ENCODE measurements around the gene GALNTL6.

Gene GALNTL6

GRCh38 chr4:172486531-172486930, 673.3 kb downstream of the GALNTL6 start:
- no peak overlapping the region for H3K4me2 ChIP-seq (ENCODE audit: low read depth, low read length, poor library complexity, severe bottlenecking)

DNA sequence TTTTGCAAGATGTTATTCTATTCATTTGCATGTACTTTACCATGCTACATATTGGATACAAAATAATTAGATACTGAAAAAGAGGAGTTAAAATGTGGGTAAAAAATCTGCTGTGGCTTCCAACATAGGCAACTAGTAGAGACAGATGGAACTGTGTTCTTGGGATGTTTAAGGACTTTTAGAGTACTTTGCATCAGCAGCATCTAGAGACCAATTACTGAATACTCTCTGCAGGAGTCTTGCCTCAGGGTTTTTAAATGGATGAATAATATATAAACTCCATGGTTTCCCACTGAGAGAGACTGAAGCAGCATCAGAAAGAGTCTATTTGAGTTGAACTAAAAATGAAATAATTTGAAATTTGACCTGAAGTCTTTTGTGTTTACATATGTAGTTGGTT, 676.7 kb downstream of the GALNTL6 start:
- no peaks in the 10 kb centered on the region for H3K9me2 ChIP-seq (replicated peaks; ENCODE audit: low read depth, low read length)
- H3F3A ChIP-seq (ENCODE audit: low read depth): no peaks in the 10 kb centered on the region
- no peak for TF ChIP-seq EZH2phosphoT487 (IDR thresholded peaks at IDR 0.05; ENCODE audit: borderline replicate concordance)
- TF ChIP-seq, protein P1, sequence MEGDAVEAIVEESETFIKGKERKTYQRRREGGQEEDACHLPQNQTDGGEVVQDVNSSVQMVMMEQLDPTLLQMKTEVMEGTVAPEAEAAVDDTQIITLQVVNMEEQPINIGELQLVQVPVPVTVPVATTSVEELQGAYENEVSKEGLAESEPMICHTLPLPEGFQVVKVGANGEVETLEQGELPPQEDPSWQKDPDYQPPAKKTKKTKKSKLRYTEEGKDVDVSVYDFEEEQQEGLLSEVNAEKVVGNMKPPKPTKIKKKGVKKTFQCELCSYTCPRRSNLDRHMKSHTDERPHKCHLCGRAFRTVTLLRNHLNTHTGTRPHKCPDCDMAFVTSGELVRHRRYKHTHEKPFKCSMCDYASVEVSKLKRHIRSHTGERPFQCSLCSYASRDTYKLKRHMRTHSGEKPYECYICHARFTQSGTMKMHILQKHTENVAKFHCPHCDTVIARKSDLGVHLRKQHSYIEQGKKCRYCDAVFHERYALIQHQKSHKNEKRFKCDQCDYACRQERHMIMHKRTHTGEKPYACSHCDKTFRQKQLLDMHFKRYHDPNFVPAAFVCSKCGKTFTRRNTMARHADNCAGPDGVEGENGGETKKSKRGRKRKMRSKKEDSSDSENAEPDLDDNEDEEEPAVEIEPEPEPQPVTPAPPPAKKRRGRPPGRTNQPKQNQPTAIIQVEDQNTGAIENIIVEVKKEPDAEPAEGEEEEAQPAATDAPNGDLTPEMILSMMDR (conservative IDR thresholded peaks at IDR 0.05; ENCODE audit: low read length): no peak
- H2AFZ ChIP-seq (ENCODE audit: low read length): no peak overlapping the region
- no peak overlapping the region for H3K4me3 ChIP-seq (ENCODE audit: low read length, poor library complexity, severe bottlenecking)
- H3K9me3 ChIP-seq (ENCODE audit: insufficient read depth, low read depth, low read length): no peaks in the 10 kb centered on the region
- no peaks in the 10 kb centered on the region for H4K20me1 ChIP-seq (ENCODE audit: insufficient read depth, low read length, poor library complexity, severe bottlenecking)
- H3K4me2 ChIP-seq (ENCODE audit: low read depth, low read length, poor library complexity, severe bottlenecking): no peak overlapping the region
- no peaks in the 10 kb centered on the region for H3K79me2 ChIP-seq (ENCODE audit: insufficient read depth, low read length)
- no peaks in the 10 kb centered on the region for H3K36me3 ChIP-seq (ENCODE audit: insufficient read depth, low read length)
- H3K27me3 ChIP-seq (ENCODE audit: insufficient read depth, low read length, poor library complexity, severe bottlenecking): no peaks in the 10 kb centered on the region
- H3K9ac ChIP-seq (ENCODE audit: low read depth, low read length, poor library complexity, severe bottlenecking): no peak overlapping the region
- H3K4me1 ChIP-seq (ENCODE audit: insufficient read depth, low read length, poor library complexity, severe bottlenecking): no peaks in the 10 kb centered on the region

More at GRCh38 chr4:172486531-172486930, 673.3 kb downstream of the GALNTL6 start:
- H3K36me3 ChIP-seq (ENCODE audit: insufficient read depth, low read length): no peaks in the 10 kb centered on the region
- no peaks in the 10 kb centered on the region for H3K9me3 ChIP-seq (ENCODE audit: insufficient read depth, low read depth, low read length)
- H3K27me3 ChIP-seq (ENCODE audit: insufficient read depth, low read length, poor library complexity, severe bottlenecking): no peaks in the 10 kb centered on the region
- no peak overlapping the region for H3K9ac ChIP-seq (ENCODE audit: low read depth, low read length, poor library complexity, severe bottlenecking)
- no peaks in the 10 kb centered on the region for H3K9me2 ChIP-seq (replicated peaks; ENCODE audit: low read depth, low read length)
- H3K4me1 ChIP-seq (ENCODE audit: insufficient read depth, low read length, poor library complexity, severe bottlenecking): no peaks in the 10 kb centered on the region
- H4K20me1 ChIP-seq (ENCODE audit: insufficient read depth, low read length, poor library complexity, severe bottlenecking): no peaks in the 10 kb centered on the region
- TF ChIP-seq, protein P1 (conservative IDR thresholded peaks at IDR 0.05; ENCODE audit: low read length): no peak
- no peak for TF ChIP-seq EZH2phosphoT487 (IDR thresholded peaks at IDR 0.05; ENCODE audit: borderline replicate concordance)
- H3F3A ChIP-seq (ENCODE audit: low read depth): no peaks in the 10 kb centered on the region
- H2AFZ ChIP-seq (ENCODE audit: low read length): no peak overlapping the region
- H3K4me3 ChIP-seq (ENCODE audit: low read length, poor library complexity, severe bottlenecking): no peak overlapping the region
- no peaks in the 10 kb centered on the region for H3K79me2 ChIP-seq (ENCODE audit: insufficient read depth, low read length)

DNA sequence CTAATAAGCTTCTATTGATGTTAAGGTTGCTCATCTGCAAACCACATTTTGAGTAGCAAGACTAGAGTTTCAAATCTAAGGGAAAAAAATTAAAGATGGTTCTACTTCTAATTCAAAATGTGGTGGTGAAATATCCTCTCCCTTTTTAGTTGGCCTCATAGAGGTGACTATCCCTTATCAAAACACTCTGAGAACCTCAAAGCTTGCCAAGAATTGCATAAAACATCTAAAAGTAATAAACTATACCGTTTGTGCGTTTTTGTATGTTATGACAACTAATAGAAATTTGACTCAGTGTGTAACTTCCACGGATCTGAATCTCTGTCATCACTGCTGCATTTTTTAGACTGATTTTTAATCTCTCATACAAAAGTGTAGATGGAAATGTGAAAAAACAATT, 682.6 kb downstream of the GALNTL6 start:
- Histone ChIP-seq H3F3A (ENCODE audit: low read depth) (no peaks in the 10 kb centered on the region), H3K79me2 (ENCODE audit: insufficient read depth, low read length) (no peaks in the 10 kb centered on the region), H3K9me2 (replicated peaks; ENCODE audit: low read depth, low read length) (no peaks in the 10 kb centered on the region), H3K9ac (ENCODE audit: low read depth, low read length, poor library complexity, severe bottlenecking) (no peak overlapping the region), H3K4me2 (ENCODE audit: low read depth, low read length, poor library complexity, severe bottlenecking) (no peak overlapping the region), H3K9me3 (ENCODE audit: insufficient read depth, low read depth, low read length) (no peaks in the 10 kb centered on the region), H3K4me3 (ENCODE audit: low read length, poor library complexity, severe bottlenecking) (no peak overlapping the region), H3K27me3 (ENCODE audit: insufficient read depth, low read length, poor library complexity, severe bottlenecking) (no peaks in the 10 kb centered on the region), H2AFZ (ENCODE audit: low read length) (no peak overlapping the region), H4K20me1 (ENCODE audit: insufficient read depth, low read length, poor library complexity, severe bottlenecking) (no peaks in the 10 kb centered on the region), H3K36me3 (ENCODE audit: insufficient read depth, low read length) (no peaks in the 10 kb centered on the region), H3K4me1 (ENCODE audit: insufficient read depth, low read length, poor library complexity, severe bottlenecking) (no peaks in the 10 kb centered on the region)
- TF ChIP-seq, protein P1 (conservative IDR thresholded peaks at IDR 0.05; ENCODE audit: low read length): no peak
- TF ChIP-seq EZH2phosphoT487 (IDR thresholded peaks at IDR 0.05; ENCODE audit: borderline replicate concordance): no peak
